HCT116 (cell line): ENCODE results near the gene GPR17.

ENCODE experiments used
- CTCF ChIP-seq, 3 experiments: fragments of 200-600 bp in 1 of 3; sonication (generic) in 1 of 3; IDR thresholded peaks in 2 of 3; conservative IDR thresholded peaks in 1 of 3; 2 replicates each; pipeline ENCODE4 v1.5.1; 2012 to 2017; ENCODE audit warnings: low read depth in 2 of 3, low read length in 2 of 3, antibody characterized with exemption in 1 of 3, borderline replicate concordance in 1 of 3, control low read depth in 1 of 3, mild to moderate bottlenecking in 1 of 3, mixed read lengths in 1 of 3, mixed run types in 1 of 3, moderate library complexity in 1 of 3; ENCODE audit not compliant: insufficient read depth in 1 of 3
- EGR1 ChIP-seq: IDR thresholded peaks from 2 replicates; pipeline ENCODE4 v1.6.1; 2012; ENCODE audit warnings: low read depth

- TF ChIP-seq CTCF (IDR thresholded peaks at IDR 0.05 in 2 of 3, conservative IDR thresholded peaks at IDR 0.05 in 1 of 3; ENCODE audit: borderline replicate concordance in 1 of 3, insufficient read depth in 1 of 3, low read depth in 2 of 3, low read length in 2 of 3) (no peak), EGR1 (no peak)
Observed at GRCh38 chr2:127619877-127620705, 25.9 kb upstream of the GPR17 start.
